Stimulated activated CD8-positive, alpha-beta memory T cell treated with anti-CD3 and anti-CD28 coated beads, Interleukin-4, amount 100 ng/mL, for 4 hours (primary cell): ENCODE results near the gene CDYL.

Experiments used
- DNase-seq, 2 donors: peaks; one replicate each; pipeline ENCODE4 v3.0.0-alpha.2; 2020; ENCODE audit warnings: low read depth in 2 of 2, low spot score in 1 of 2

CDYL gene

DNA sequence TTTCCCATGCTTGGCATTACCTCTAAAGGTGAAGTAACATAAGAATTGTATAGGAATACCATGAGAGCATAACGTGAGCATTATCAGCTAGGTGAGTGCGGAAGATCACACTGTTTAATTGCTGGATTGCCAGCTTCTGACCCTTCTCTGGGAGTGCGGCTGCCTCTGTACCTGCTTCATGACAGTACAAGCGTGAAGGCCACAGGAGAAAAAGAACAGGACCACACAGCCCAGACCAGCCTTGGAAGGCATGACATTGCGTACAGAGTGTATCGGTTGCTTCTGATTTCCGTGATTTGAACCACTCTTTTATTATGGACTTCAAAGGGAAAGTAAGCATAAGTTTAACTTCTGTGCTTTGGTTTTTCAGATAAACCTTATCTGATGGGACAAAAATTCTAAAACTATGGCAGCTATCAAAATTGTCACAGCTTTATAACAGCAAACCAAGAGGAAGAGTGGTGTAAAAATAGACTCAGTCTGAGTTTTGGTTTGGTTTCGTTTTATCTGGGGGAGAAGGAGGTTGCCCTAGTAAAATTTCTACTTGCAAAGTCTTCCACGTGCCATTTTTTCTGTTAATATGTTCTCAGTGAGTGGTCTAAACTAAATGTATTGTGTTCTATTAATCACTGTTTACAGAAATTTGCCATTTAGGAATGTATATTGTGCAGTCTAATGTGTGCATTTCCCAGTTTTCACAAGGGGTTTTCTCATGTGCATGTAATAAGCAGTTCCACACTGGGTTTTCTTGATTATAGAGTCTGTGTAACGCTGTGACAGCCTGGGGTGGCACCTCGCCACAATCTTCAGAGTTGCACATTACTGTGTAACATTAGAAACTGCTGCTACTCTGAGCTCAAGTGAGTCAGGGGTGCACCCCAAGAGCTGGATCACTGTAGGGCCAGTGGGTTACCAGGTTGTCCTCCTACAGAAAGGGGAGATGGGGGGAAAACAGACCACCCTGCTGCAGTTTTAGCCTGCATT, 130.4 kb downstream of the CDYL start:
- DNase-seq = no peak

DNA sequence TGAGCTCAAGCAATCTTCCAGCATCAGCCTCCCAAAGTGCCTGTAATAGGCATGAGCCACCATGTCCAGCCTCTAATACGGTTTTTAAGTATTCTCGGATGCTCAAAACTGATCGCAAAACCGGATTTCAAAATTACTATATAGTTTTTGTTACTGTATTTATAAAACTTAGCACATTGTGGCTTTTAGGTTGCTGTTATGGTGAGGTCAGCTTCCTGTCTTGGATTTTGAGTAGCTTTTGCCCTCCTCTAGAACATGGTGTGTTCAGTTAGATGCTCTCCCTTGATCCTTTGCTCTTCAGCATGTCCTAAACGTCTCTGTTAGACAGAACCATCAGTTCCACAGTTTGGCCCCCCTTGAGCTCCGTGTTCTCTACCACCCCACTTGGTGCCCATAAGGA, 131.4 kb downstream of the CDYL start:
- DNase-seq = no peak

- DNase-seq = no peak
These were observed 131.9 kb downstream of the CDYL start for GRCh38 chr6:4908062-4908461.

GRCh38 chr6:4909063-4909706, 133.0 kb downstream of the CDYL start:
- no peak for DNase-seq

DNA sequence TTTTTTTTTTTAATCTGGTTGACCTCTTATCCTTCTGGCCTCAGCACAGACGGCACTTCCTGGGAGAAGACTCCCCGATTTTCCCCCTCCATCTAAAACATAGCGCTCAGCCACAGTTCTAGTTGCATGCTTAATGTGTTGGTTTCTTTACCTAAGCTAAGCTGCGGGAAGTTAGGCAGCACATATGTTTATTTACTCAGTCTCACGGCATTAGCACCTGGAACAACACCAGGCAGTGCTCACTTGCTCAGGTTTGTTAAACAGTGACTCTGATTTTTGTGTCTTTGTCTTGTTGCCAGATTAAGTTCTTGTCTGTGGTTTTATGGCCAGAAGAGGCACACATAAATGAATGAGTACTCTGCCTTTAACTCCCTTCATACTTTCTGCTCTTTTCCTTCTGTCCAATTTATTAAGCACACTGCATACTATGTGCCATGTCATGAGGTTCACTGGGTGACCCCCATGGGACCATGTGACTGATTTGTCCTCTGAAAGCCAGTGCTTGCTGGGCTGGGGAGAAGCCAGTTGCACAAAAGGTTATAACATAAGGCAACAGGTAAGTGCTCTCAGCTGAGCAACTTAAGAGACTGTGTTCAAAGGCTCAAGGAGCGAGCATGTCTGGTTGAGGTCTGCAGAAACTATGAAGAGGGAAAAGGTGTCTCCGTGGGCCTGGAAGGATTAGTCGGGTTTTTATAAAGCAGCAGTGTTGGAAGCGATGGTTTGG, 134.0 kb downstream of the CDYL start:
- DNase-seq = no peak

- no peak for DNase-seq
These were observed 136.4 kb downstream of the CDYL start for GRCh38 chr6:4912559-4912958.

DNA sequence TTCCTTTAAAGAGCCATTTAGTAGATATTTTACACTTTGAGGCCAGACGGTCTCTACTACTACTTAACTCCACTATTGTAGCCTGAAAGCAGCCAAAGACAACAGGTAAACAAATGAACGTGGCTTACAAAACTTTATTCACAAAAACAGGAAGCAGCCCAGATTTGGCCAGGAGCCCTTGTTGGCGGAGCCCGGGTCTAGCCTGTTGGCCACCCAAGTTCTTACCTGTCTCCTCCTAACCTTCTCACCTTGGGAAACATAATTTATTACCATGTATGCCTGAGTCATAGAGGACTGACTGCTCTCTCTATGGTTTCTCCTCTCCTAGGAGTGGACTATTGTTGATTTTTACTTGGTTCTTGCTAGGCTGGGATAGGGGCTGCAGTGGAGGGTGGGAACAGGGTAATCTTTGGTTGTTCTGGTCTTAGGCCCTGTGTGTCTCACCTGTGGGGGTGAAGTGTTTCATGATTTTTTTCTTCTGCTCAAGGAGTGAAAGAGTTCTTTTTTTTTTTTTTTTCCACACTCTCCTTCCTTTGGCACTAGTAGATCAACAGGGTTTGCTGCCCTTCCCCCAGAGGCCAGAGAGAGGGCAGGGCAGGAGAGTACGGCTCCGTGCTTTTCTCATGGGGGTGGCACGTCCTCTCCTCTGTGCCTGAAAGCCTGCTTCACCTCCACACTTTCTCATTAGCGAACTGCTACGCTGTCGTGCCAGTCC, 137.7 kb downstream of the CDYL start:
- DNase-seq = no peak

GRCh38 chr6:4914420-4915159, 138.4 kb downstream of the CDYL start:
- DNase-seq = no peak

GRCh38 chr6:4916954-4917561, 140.9 kb downstream of the CDYL start:
- DNase-seq = no peak

- DNase-seq = no peak
These were observed 144.8 kb downstream of the CDYL start for GRCh38 chr6:4920914-4921410.

GRCh38 chr6:4922488-4923037, 146.4 kb downstream of the CDYL start:
- DNase-seq = no peak

- no peak for DNase-seq
These were observed 146.9 kb downstream of the CDYL start for GRCh38 chr6:4923081-4923480.

DNA sequence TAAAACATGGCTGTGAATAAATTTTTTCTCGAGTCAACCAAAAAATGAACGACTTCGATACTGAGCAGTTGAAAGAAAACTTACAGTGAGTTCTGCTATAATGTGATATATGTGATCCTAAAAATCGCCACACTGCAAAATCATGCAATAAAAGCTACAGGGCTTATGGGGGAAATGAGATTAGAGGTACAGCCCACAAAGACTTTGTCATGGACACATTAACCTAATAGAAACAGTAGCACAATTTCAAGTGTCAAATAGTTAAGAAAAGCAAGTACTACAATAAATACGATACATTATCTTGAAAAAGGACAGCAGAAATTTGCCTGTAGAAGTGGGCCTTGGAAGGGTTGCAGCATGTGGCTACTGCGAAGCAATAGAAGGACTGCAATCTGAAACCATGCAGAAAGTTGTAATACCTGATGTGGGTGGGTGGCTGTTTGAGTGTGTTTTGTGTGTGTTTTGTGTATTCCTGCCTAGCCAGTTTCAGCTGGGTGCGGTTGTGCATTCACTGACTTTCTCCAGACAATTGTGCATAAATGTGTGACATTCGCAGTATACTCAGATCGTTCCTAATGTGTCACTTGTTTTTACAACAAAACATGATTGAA, 148.6 kb downstream of the CDYL start:
- no peak for DNase-seq

DNA sequence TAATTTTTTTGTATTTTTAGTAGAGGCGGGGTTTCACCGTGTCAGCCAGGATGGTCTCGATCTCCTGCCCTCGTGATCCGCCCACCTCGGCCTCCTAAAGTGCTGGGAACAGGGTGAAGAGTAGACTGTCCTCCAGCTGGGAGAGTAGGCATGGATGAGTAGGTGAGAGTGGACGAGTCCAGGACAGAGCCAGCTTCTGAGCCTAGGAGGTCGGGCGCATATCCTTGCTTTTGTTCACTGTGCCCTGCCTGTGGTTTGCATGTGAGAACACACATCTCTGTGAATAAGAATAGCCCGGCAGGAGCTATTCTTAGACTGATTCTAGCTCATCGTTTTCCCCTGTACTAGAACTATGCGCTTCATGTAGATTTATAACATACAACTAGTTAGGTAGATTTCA, 149.4 kb downstream of the CDYL start:
- DNase-seq = no peak

- no peak for DNase-seq
These were observed 152.2 kb downstream of the CDYL start for GRCh38 chr6:4928426-4928825.

GRCh38 chr6:4929097-4929718, 153.0 kb downstream of the CDYL start:
- no peak for DNase-seq

- DNase-seq = no peak
These were observed 154.0 kb downstream of the CDYL start for GRCh38 chr6:4930025-4930691.
